ENCODE measurements around the gene CORT. TPM values are rescaled to one million over a fixed set of nuclear protein-coding genes. Genes with fewer than 3 reads are reported as not detected.
"Not testable (repeated sequence)": the region's sequence is repeated elsewhere in the genome, so short reads cannot be mapped to it uniquely, and the experiment has no call there.

CORT gene
- total and polyA plus RNA-seq, 3 experiments from 2014 or later, result 0.71 TPM; not detected in 2

GRCh38 chr1:10456048-10456447 is 6.2 kb downstream of the CORT start:
- POLR2A ChIA-PET, result interaction anchor here (0.6 kb wide), 1 partner anchor 25 kb away, joined by 3 read pairs; no protein-coding TSS in a partner anchor
- Histone ChIP-seq H3K27ac (ENCODE audit: low read depth, low read length) (no peak overlapping the region), H3K36me3 (ENCODE audit: insufficient read depth, low read length) (peaks cover under 1% of the 10 kb centered on the region), H3K4me1 (ENCODE audit: insufficient read depth, low read length) (no peaks in the 10 kb centered on the region), H3K27me3 (ENCODE audit: insufficient read depth, low read length, poor library complexity, severe bottlenecking) (no peaks in the 10 kb centered on the region), H3K4me3 (ENCODE audit: low read length) (no peak overlapping the region), H3K9me3 (ENCODE audit: low read length) (no peaks in the 10 kb centered on the region)
- Mint-ChIP-seq H3K9me3 (no peaks in the 10 kb centered on the region), H3K36me3 (peaks cover under 1 to 20% (median 8%) of the 10 kb centered on the region in 3 donors), H3K27me3 (no peaks in the 10 kb centered on the region), H3K4me1 (peaks cover 0 to 9% (median 0%) of the 10 kb centered on the region in 3 donors), H3K4me3 (no peak overlapping the region), H3K27ac (peak overlapping the region in 2 of 8 donors; percentile 42 to 48)
- CTCF ChIA-PET, result interaction anchor here (0.7 kb wide), 1 partner anchor 13 kb away, joined by 3 read pairs; no protein-coding TSS in a partner anchor
- DNase-seq, result no peak

DNA sequence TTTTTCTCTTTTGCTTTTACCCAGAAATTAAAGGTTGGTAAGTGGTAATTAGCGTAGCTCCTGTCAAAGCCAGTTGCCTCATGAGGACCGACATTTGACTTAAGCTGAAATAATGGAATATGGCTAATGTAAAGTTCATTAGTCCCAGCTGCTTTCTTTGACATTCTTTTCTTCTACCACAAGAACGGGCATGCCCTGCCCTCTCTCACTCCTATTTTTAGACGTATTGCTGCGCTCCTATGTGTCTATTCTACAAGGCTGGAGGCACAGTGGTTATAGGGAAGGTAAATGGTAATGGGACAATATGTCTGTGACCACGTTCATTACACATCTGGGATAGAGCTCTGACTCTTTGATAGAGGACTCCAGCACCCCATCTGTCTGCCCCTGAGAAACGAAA is 6.8 kb downstream of the CORT start:
- Mint-ChIP-seq H3K27ac (peak overlapping the region in 3 of 8 donors; percentile 34 to 43 (median 35)), H3K27me3 (peaks cover 0 to 1% of the 10 kb centered on the region in 2 donors), H3K36me3 (peaks cover 7 to 26% (median 10%) of the 10 kb centered on the region in 3 donors), H3K4me3 (no peak overlapping the region), H3K4me1 (peaks cover 0 to 9% (median 0%) of the 10 kb centered on the region in 3 donors), H3K9me3 (no peaks in the 10 kb centered on the region)
- H3K27me3 ChIP-seq (ENCODE audit: insufficient read depth, low read length, poor library complexity, severe bottlenecking), result no peaks in the 10 kb centered on the region
- ChIA-PET CTCF (interaction anchor here (1.0 kb wide), 1 partner anchor 27 kb away, joined by 3 read pairs; no protein-coding TSS in a partner anchor), POLR2A (interaction anchor here (0.6 kb wide), 1 partner anchor 25 kb away, joined by 3 read pairs; no protein-coding TSS in a partner anchor)
- no peaks in the 10 kb centered on the region for H3K4me1 ChIP-seq (ENCODE audit: insufficient read depth, low read length)
- peaks cover 6% of the 10 kb centered on the region for H3K36me3 ChIP-seq (ENCODE audit: insufficient read depth, low read length)
- DNase-seq, result no peak
- H3K27ac ChIP-seq (ENCODE audit: low read depth, low read length), result no peak overlapping the region
- H3K9me3 ChIP-seq (ENCODE audit: low read length), result no peaks in the 10 kb centered on the region
- H3K4me3 ChIP-seq (ENCODE audit: low read length), result no peak overlapping the region

GRCh38 chr1:10457462-10457861 is 7.6 kb downstream of the CORT start:
- DNase-seq; POLR2A ChIA-PET; H3K9me3 ChIP-seq (ENCODE audit: low read length); H3K9me3 Mint-ChIP-seq; H3K4me3 Mint-ChIP-seq; H3K27ac ChIP-seq (ENCODE audit: low read depth, low read length); H3K4me1 ChIP-seq (ENCODE audit: insufficient read depth, low read length); H3K27me3 ChIP-seq (ENCODE audit: insufficient read depth, low read length, poor library complexity, severe bottlenecking); H3K27me3 Mint-ChIP-seq; H3K4me1 Mint-ChIP-seq; H3K27ac Mint-ChIP-seq; H3K36me3 ChIP-seq (ENCODE audit: insufficient read depth, low read length); H3K4me3 ChIP-seq (ENCODE audit: low read length): not testable (repeated sequence)
- CTCF ChIA-PET, result interaction anchor here (1.0 kb wide), 1 partner anchor 28 kb away, joined by 3 read pairs; no protein-coding TSS in a partner anchor
- peaks cover 7 to 32% (median 11%) of the 10 kb centered on the region in 3 donors for H3K36me3 Mint-ChIP-seq

- no peaks in the 10 kb centered on the region for H3K9me3 ChIP-seq (ENCODE audit: low read length)
- H3K4me3 Mint-ChIP-seq, result no peak overlapping the region
- H3K27me3 Mint-ChIP-seq, result peaks cover 0 to 3% of the 10 kb centered on the region in 2 donors
- no peaks in the 10 kb centered on the region for H3K27me3 ChIP-seq (ENCODE audit: insufficient read depth, low read length, poor library complexity, severe bottlenecking)
- peaks cover 0 to 9% (median 0%) of the 10 kb centered on the region in 3 donors for H3K4me1 Mint-ChIP-seq
- peaks cover 7 to 36% (median 13%) of the 10 kb centered on the region in 3 donors for H3K36me3 Mint-ChIP-seq
- H3K9me3 Mint-ChIP-seq, result no peaks in the 10 kb centered on the region
- no peak overlapping the region for H3K27ac Mint-ChIP-seq
- H3K27ac ChIP-seq (ENCODE audit: low read depth, low read length), result no peak overlapping the region
- H3K36me3 ChIP-seq (ENCODE audit: insufficient read depth, low read length), result peaks cover 11% of the 10 kb centered on the region
- ChIA-PET POLR2A (no interaction called here), CTCF (interaction anchor here (0.9 kb wide), 1 partner anchor 28 kb away, joined by 3 read pairs; the partner anchor contains the start of gene CENPS)
- H3K4me1 ChIP-seq (ENCODE audit: insufficient read depth, low read length), result no peaks in the 10 kb centered on the region
- H3K4me3 ChIP-seq (ENCODE audit: low read length), result no peak overlapping the region
- DNase-seq, result no peak
Measured at GRCh38 chr1:10457875-10458274, 8.0 kb downstream of the CORT start.

DNA sequence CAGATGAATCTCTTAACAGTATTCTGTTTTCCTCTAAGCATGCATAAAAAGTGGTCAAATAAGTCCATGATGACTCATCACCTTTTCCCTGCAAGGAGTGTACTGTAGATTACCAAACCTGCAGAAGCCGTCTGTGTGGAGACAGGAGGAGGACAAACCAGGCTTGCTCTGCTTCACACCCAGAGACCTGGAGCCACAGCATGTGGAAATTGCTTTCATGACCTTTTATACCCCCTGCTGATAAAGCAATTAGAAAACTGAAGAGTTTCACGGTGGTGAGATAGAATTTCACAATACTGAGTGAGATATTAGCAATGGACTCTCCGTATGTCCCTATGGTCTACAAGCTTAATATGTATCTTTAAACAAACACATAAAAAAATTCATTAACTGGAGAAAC is 9.4 kb downstream of the CORT start:
- H3K36me3 Mint-ChIP-seq, result peaks cover 7 to 46% (median 13%) of the 10 kb centered on the region in 3 donors
- H3K36me3 ChIP-seq (ENCODE audit: insufficient read depth, low read length), result peaks cover 17% of the 10 kb centered on the region
- H3K4me3 Mint-ChIP-seq, result no peak overlapping the region
- H3K4me1 ChIP-seq (ENCODE audit: insufficient read depth, low read length), result no peaks in the 10 kb centered on the region
- H3K27ac Mint-ChIP-seq, result peak overlapping the region in 2 of 8 donors; percentile 12 to 38
- peaks cover 0 to 9% (median 0%) of the 10 kb centered on the region in 3 donors for H3K4me1 Mint-ChIP-seq
- no peaks in the 10 kb centered on the region for H3K9me3 Mint-ChIP-seq
- H3K4me3 ChIP-seq (ENCODE audit: low read length), result no peak overlapping the region
- POLR2A ChIA-PET, result no interaction called here
- CTCF ChIA-PET, result interaction anchor here (1.0 to 2.1 kb wide), 2 partner anchors 29 to 35 kb away, joined by 3 to 4 read pairs; partner anchors contain the start of gene CENPS
- no peak for DNase-seq
- H3K27ac ChIP-seq (ENCODE audit: low read depth, low read length), result peak overlapping the region; percentile 47
- H3K9me3 ChIP-seq (ENCODE audit: low read length), result no peaks in the 10 kb centered on the region
- H3K27me3 ChIP-seq (ENCODE audit: insufficient read depth, low read length, poor library complexity, severe bottlenecking), result no peaks in the 10 kb centered on the region
- H3K27me3 Mint-ChIP-seq, result peaks cover 0 to 3% of the 10 kb centered on the region in 2 donors

DNA sequence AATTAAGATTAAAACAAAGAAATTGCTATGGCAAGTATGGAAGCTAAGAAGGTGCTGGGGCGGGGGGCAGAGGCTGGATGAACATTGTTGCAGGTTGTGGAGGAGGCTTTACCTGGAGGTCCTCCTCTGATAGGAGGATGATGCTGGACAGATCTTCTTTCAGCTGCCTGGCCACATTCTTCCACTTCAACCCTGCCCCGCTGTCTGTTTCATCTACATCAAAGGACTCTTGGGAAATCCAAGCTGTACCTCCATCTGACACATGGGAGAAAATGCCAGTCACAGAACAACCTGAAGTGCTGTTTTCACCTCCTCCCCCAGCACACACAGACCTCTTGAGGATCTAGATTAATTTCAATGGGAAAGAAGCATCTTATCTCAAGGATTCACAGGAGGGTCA is 17.2 kb downstream of the CORT start:
- H3K27me3 ChIP-seq (ENCODE audit: insufficient read depth, low read length, poor library complexity, severe bottlenecking), result no peaks in the 10 kb centered on the region
- H3K4me3 ChIP-seq (ENCODE audit: low read length), result no peak overlapping the region
- no peak overlapping the region for H3K27ac Mint-ChIP-seq
- peaks cover 35% of the 10 kb centered on the region for H3K36me3 ChIP-seq (ENCODE audit: insufficient read depth, low read length)
- H3K4me3 Mint-ChIP-seq, result no peak overlapping the region
- no peaks in the 10 kb centered on the region for H3K9me3 ChIP-seq (ENCODE audit: low read length)
- POLR2A ChIA-PET, result interaction anchor here (0.7 kb wide), 1 partner anchor 9 kb away, joined by 6 read pairs; no protein-coding TSS in a partner anchor
- H3K4me1 ChIP-seq (ENCODE audit: insufficient read depth, low read length), result peaks cover 7% of the 10 kb centered on the region
- no peaks in the 10 kb centered on the region for H3K27me3 Mint-ChIP-seq
- no peak overlapping the region for H3K27ac ChIP-seq (ENCODE audit: low read depth, low read length)
- H3K4me1 Mint-ChIP-seq, result peaks cover 11 to 12% (median 12%) of the 10 kb centered on the region in 3 donors
- CTCF ChIA-PET, result no interaction called here
- H3K9me3 Mint-ChIP-seq, result no peaks in the 10 kb centered on the region
- DNase-seq, result no peak
- peaks cover 0 to 60% (median 11%) of the 10 kb centered on the region in 3 donors for H3K36me3 Mint-ChIP-seq

GRCh38 chr1:10470043-10470442 is 20.2 kb downstream of the CORT start:
- CTCF ChIA-PET, result interaction anchor here (1.7 kb wide), 1 partner anchor 25 kb away, joined by 7 read pairs; no protein-coding TSS in a partner anchor
- Histone ChIP-seq H3K9me3 (ENCODE audit: low read length) (no peaks in the 10 kb centered on the region), H3K27me3 (ENCODE audit: insufficient read depth, low read length, poor library complexity, severe bottlenecking) (no peaks in the 10 kb centered on the region), H3K4me1 (ENCODE audit: insufficient read depth, low read length) (peaks cover 14% of the 10 kb centered on the region), H3K36me3 (ENCODE audit: insufficient read depth, low read length) (peaks cover 17% of the 10 kb centered on the region), H3K27ac (ENCODE audit: low read depth, low read length) (no peak overlapping the region), H3K4me3 (ENCODE audit: low read length) (no peak overlapping the region)
- no peak overlapping the region for H3K4me3 Mint-ChIP-seq
- H3K4me1 Mint-ChIP-seq, result peaks cover 24 to 34% (median 34%) of the 10 kb centered on the region in 3 donors
- H3K27ac Mint-ChIP-seq, result peak overlapping the region in 1 of 8 donors; percentile 14
- peaks cover 0 to 42% (median 5%) of the 10 kb centered on the region in 3 donors for H3K36me3 Mint-ChIP-seq
- no peaks in the 10 kb centered on the region for H3K9me3 Mint-ChIP-seq
- POLR2A ChIA-PET, result no interaction called here
- DNase-seq, result no peak
- H3K27me3 Mint-ChIP-seq, result peaks cover 0 to 2% of the 10 kb centered on the region in 2 donors

DNA sequence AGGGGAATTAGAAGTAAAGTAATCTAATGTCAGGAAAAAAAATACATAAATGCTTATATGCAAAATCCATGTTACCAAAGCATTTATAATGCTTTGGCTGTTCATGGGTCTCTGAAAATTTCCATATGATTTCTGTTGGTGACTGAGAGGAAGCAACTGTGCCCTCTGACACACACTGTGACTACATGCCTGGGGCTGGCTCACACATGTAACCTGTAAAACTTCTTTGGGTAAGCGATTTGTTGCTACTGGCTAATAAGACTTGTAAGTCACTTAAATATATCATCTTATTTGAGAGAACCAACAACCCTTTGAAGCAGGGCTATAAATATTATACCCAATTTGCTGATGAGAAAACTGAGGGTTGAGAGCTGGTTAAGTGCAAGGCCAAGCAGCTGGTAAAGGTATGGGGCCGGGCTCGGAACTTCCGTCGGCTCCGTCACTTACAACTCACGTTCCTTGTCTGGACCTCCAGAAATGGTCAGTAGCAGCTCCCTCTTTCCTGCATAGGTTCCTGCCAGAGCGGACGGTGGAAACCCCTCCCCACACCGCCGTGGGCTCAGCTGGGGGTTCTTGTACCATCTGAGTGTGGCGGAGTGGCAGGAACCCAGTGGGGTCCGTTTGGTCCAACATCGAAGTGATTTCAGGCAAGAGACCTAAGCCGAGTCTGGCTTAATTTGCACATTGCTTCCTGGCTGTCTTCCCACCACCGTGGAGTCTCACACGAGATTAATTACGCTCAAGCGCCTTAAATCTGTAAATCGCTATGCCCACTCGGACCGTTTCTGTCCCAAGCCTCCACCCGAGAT is 21.8 kb downstream of the CORT start:
- H3K36me3 Mint-ChIP-seq, result peaks cover 0 to 41% (median 5%) of the 10 kb centered on the region in 3 donors

More for the DNA sequence above, 21.8 kb downstream of the CORT start:
- H3K4me1 Mint-ChIP-seq, result peaks cover 40 to 49% (median 48%) of the 10 kb centered on the region in 3 donors
- peaks cover 29% of the 10 kb centered on the region for H3K4me1 ChIP-seq (ENCODE audit: insufficient read depth, low read length)
- POLR2A ChIA-PET, result no interaction called here
- no peaks in the 10 kb centered on the region for H3K9me3 Mint-ChIP-seq
- H3K9me3 ChIP-seq (ENCODE audit: low read length), result no peaks in the 10 kb centered on the region
- peak overlapping the region; percentile 71 to 97 (median 88) for H3K27ac Mint-ChIP-seq
- DNase-seq, result no peak
- H3K4me3 ChIP-seq (ENCODE audit: low read length), result peak overlapping the region; percentile 75
- no peaks in the 10 kb centered on the region for H3K27me3 ChIP-seq (ENCODE audit: insufficient read depth, low read length, poor library complexity, severe bottlenecking)
- CTCF ChIA-PET, result interaction anchor here (0.8 to 1.7 kb wide), 3 partner anchors 23 to 42 kb away, joined by 3 to 7 read pairs (median 4); no protein-coding TSS in a partner anchor
- H3K36me3 ChIP-seq (ENCODE audit: insufficient read depth, low read length), result peaks cover 17% of the 10 kb centered on the region
- peak overlapping the region; percentile 57 for H3K27ac ChIP-seq (ENCODE audit: low read depth, low read length)
- peaks cover 0 to 2% of the 10 kb centered on the region in 2 donors for H3K27me3 Mint-ChIP-seq
- peak overlapping the region; percentile 89 to 98 (median 94) for H3K4me3 Mint-ChIP-seq

Measured in CD8-positive, alpha-beta memory T cell (primary cell).